ENCODE data around the gene AIF1.

DNA sequence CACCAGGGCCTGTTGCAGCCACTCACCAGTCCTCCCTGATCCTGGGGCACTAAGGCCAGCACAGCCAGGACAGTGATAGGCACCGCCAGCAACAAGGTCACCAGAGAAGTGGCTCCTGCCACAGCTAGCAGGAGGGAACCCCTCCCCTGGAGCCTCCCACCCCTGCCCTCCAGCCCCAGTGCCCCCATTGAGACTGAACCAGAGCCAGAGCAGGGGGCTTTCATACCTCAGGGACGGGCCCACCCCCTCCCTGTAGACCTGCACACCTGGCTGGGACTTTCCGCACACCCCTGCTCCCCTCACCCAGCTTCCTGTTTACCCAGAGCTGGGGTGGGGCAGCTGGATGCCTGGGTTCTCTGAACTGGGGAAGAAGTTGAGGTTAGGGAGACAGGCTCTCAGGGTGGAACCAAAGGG, 32.8 kb upstream of the AIF1 start, which contains the start of gene LTB:
- no peak for TF ChIP-seq POLR2A (IDR thresholded peaks at IDR 0.05)
- TF ChIP-seq, protein P1, sequence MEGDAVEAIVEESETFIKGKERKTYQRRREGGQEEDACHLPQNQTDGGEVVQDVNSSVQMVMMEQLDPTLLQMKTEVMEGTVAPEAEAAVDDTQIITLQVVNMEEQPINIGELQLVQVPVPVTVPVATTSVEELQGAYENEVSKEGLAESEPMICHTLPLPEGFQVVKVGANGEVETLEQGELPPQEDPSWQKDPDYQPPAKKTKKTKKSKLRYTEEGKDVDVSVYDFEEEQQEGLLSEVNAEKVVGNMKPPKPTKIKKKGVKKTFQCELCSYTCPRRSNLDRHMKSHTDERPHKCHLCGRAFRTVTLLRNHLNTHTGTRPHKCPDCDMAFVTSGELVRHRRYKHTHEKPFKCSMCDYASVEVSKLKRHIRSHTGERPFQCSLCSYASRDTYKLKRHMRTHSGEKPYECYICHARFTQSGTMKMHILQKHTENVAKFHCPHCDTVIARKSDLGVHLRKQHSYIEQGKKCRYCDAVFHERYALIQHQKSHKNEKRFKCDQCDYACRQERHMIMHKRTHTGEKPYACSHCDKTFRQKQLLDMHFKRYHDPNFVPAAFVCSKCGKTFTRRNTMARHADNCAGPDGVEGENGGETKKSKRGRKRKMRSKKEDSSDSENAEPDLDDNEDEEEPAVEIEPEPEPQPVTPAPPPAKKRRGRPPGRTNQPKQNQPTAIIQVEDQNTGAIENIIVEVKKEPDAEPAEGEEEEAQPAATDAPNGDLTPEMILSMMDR (IDR thresholded peaks at IDR 0.05) = no peak
